DMS53 treated with DMSO at 0.1 percent for 48 hours (cell line): ENCODE measurements around the gene FUT3.
"Not testable (repeated sequence)": the region's sequence is repeated elsewhere in the genome, so short reads cannot be mapped to it uniquely, and the experiment has no call there.

Experiments
- DNase-seq: peaks from one replicate; lab custom pipeline; 2025; ENCODE audit not compliant: unreplicated experiment; lab: John Stamatoyannopoulos, UW

The FUT3 gene

DNA sequence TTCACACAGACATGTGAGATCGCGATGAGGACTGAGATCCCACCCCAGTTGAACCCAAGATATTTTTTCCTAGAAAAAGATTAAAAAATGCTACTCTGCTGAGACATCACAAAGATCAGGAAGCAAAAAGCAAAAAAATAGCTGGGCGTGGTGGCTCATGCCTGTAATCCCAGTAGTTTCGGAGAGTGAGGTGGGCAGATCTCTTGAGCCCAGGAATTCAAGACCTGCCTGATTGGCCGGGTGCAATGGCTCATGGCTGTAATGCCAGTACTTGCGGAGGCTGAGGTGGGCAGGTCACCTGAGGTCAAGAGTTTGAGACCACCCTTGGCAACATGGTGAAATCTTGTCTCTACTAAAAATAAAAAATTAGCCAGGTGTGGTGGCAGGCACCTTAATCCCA, 1.1 kb downstream of the FUT3 start:
- no peak for DNase-seq

GRCh38 chr19:5848621-5849020, 2.6 kb downstream of the FUT3 start:
- DNase-seq: not testable (repeated sequence)

- not testable (repeated sequence) for DNase-seq
Measured at GRCh38 chr19:5847846-5848245, 3.4 kb downstream of the FUT3 start.

DNA sequence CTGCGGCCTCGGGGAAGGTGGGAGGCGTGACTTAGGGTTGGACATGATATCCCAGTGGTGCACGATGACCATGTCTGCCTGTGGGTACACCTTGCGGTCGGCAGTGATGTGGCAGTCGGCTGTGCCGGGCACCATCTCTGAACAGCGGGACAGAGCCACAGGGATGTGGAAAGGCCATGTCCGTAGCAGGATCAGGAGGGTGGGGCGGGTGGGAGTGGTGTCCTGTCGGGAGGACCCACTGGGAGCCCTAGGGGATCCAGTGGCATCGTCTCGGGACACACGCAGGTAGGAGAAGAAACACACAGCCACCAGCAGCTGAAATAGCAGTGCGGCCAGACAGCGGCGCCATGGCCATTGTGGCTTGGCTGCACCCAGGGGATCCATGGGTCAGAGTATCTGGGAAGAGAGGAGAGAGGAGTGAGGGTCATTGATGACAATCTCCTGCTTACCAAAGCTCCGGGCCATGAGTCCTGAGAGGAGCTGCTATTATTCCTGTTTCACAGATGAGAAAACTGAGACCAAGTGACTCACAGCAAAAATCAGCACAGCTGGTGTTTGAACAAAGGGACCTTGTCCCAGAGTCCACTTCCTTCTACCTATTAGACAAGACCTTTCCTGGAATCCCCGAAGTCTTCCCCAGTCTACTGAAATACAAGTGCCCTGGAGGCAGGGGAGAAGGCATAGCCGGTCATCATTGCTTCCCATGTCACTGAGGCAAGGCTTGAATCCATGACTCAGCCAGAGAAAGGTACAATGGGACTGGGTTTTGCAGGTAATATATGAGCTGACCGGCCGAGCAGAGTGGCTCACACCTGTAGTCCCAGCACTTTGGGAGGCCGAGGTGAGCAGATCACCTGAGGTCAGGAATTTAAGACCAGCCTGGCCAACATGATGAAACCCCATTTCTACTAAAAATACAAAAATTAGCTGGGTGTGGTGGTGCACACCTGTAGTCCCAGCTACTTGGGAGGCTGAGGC, 6.5 kb downstream of the FUT3 start:
- DNase-seq: no peak

GRCh38 chr19:5843295-5843927, 7.8 kb downstream of the FUT3 start:
- no peak for DNase-seq

DNA sequence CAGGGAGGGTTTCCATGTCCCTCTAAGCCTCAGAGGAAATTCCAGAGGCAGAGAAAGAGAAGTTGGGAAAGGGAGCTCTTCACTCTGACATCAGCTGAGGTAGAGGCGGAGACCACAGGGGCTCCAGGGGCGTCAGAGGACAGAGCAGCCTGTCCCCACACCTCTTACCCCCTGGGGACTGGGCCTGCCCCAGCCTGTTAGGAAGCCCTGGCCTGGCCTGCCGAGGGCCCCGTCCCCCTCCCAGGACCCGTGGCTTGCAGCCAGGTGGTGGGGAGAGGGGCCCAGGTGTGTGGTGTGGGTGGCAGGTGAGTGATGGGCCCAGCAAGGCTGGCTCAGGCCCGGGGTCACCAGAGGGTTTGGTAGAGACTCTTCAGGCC, 9.5 kb downstream of the FUT3 start:
- not testable (repeated sequence) for DNase-seq

DNA sequence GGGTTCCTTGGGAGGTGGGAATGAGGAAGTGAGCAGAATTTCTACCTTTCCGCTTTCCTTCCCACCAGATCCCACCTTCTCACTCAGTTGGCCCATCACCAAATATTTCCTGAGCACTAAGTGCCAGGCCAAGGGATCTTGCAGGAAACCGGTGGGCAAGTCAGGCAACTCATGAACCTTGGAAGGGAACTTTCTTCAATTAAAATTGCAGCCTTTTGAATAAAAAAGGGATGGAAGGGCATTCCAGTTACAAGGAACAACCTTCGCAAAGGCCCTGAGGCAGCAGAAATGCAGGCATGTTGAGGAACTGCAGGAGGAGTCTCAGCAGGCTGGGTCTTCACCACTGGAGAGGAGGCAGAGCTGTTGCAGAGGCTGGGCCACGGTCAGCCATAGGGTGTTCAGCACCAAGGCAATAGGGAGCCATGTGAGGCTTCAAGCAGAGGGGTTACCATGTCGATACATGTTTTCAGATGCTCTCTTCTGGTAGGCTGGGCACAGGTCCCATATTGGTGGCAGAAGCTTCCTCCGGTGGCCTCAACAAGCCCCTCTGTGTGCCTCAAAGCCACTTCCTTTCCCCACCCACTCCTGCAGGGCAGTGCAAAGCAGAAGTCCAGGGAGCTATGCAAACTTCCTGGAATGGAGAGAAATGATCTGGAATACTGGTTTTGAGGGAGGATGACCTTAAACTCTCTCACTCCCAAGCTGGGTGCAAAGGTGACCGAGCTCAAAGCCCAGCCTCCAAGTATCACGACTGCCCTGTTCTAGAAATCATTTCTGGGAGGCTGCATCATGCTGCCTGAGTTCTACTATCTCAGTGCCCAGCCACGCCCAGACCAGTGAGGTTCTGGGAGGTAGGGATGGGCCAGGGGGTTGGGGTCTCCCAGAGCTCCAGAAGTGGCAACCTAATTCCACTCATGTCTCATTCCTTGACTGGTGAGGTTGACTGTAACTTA, 11.9 kb downstream of the FUT3 start, which contains the start of gene FUT6:
Gene FUT6 (minus strand): TSS at position 638 of the 953 bp plus-strand sequence. CDS start 7,135 bp downstream, outside the sequence.
- DNase-seq: no peak

GRCh38 chr19:5838353-5839064, 12.7 kb downstream of the FUT3 start:
- no peak for DNase-seq

- DNase-seq: no peak
Measured at GRCh38 chr19:5837761-5838352, 13.4 kb downstream of the FUT3 start.

DNA sequence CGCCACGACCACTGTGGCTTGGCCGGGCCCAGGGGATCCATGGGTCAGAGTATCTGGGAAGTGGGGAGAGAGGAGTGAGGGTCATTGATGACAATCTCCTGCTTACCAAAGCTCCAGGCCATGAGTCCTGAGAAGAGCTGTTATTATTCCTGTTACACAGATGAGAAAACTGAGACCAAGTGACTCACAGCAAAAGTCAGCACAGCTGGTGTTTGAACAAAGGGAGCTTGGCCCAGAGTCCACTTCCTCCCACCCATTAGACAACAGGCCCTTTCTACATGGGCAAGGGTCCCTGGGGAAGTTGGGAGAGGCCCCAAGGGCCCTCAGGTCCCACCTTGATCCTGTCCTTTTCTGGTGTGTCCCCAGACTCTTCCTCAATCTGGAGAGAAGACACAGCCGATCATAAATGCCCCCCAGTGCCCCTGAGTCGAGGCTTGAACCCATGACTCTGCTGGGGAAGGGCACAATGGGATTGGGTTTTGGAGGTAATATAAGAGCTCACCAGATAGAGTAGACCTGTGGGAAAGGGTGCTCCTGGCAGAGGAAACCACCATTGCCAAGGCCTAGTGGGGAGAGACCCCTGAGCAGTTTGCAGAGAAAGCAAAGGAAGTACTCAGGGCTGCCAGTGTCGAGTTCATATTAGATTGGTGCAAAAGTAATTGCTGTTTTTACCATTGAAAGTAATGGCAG, 18.6 kb downstream of the FUT3 start:
- DNase-seq: no peak

DNA sequence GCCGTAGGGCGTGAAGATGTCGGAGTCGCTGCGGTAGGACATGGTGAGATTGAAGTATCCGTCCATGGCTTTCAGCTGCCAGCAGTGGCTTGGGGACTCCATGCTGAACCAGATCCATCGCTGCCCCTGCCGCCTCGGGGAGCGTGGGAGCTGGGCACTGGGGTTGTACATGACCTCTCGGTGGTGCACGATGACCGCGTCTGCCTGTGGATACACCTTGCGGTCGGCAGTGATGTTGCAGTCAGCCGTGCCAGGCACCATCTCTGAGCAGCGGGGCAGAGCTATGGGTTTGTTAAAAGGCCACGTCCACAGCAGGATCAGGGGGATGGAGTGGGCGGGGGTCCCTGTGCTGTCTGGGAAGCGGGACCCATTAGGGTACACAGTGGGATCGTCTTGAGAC, 19.2 kb downstream of the FUT3 start:
- no peak for DNase-seq

- no peak for DNase-seq
Measured at GRCh38 chr19:5831159-5831558, 20.1 kb downstream of the FUT3 start.

GRCh38 chr19:5829567-5830310, 21.5 kb downstream of the FUT3 start:
- DNase-seq: no peak

DNA sequence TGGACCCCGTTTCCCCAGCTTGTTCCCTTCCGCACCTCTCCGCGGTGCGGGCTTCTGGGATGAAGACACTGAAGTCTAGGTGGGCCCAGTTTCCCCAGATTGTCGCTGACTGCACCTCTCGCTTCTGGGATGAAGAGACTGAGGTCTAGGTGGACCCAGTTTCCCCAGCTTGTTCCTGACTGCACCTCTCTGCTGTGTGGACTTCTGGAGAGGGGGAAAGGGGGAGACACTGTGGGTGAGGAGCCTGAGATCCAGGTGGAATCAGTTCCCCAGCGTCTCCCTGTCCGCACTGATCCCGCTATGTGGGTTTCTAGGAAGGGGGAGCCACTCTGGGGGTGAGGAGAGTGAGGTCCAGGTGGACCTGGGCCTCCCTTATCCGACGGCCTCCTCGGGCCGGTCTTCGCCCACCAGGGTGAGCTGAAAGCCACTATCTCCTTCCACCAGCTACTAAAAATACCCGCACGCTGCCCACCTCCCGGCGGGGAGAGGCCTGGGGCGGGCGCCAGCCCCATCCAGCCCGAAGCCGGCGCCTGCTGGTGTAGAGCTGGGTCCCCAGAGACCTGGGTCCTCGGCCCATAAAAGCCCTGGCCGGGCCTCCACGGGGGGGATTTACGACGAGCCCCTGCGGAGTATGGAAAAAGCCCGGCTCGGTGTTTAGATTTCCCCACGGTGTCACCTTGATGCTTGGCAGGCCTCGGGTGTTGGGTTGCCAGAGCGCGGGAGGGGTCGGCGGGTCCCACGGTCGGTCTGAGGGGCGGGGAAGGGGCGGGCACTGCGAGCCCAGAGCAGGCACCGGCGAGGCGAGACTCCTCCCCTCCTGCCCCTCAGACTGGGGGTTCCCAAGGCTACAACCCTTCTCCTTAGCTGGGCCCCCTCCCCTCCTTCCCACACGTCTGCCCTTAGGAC, 22.3 kb downstream of the FUT3 start:
- DNase-seq: no peak

GRCh38 chr19:5827891-5828660, 23.2 kb downstream of the FUT3 start:
- peak; percentile 80 for DNase-seq

- no peak for DNase-seq
Measured at GRCh38 chr19:5827342-5827890, 23.8 kb downstream of the FUT3 start.
